IMR-90 (cell line): ENCODE data around the gene CUL1. TPM values are rescaled to one million over a fixed set of nuclear protein-coding genes. Genes with fewer than 3 reads are reported as not detected.

Experiments
- ATAC-seq: fragments of 200-7000 bp; cut with Tn5 transposase; 2 replicates; pipeline ENCODE4 v1.9.1; 2020; ENCODE audit warnings: low read depth, mild to moderate bottlenecking, moderate library complexity
- BruUV-seq: library from RNA; stranded (reverse); fragments of 400-500 nt; replicated peaks from 2 replicates; lab custom pipeline; 2021; lab: Mats Ljungman, UMichigan
- CTCF ChIA-PET: fragments of 300-600 bp; formaldehyde crosslinking; extraction: SDS; loops from one replicate; lab custom pipeline; 2021; ENCODE audit warnings: antibody characterized with exemption; lab: Yijun Ruan, JAX
- POLR2A ChIA-PET: fragments of 300-600 bp; sonication (Branson Sonifier 250); formaldehyde crosslinking; loops from one replicate; lab custom pipeline; 2022; ENCODE audit warnings: antibody characterized with exemption; ENCODE audit not compliant: unreplicated experiment; lab: Charles Lee
- DNase-seq: peaks from one replicate; pipeline ENCODE4 v3.0.0; 2013
- H2AFZ ChIP-seq: replicated peaks from 2 replicates; pipeline ENCODE3; 2013; ENCODE audit warnings: low read length, mild to moderate bottlenecking; ENCODE audit not compliant: poor library complexity
- H2AK5ac ChIP-seq: 2 replicates; pipeline ENCODE4 v1.6.1; 2013; ENCODE audit warnings: low read depth, low read length, inconsistent platforms
- H2AK9ac ChIP-seq: replicated peaks from 2 replicates; pipeline ENCODE3; 2013; ENCODE audit warnings: mild to moderate bottlenecking, low read depth, low read length, moderate library complexity; ENCODE audit not compliant: poor library complexity
- H2BK120ac ChIP-seq: 2 replicates; pipeline ENCODE4 v1.6.1; 2013; ENCODE audit warnings: low read depth, low read length, inconsistent platforms
- H2BK15ac ChIP-seq: 3 replicates; pipeline ENCODE4 v1.6.1; 2013; ENCODE audit warnings: low read depth, low read length, inconsistent platforms
- H2BK20ac ChIP-seq: 2 replicates; pipeline ENCODE4 v1.6.1; 2013; ENCODE audit warnings: low read depth, mild to moderate bottlenecking, inconsistent platforms, low read length, moderate library complexity
- H2BK5ac ChIP-seq: 2 replicates; pipeline ENCODE4 v1.6.1; 2013; ENCODE audit warnings: mild to moderate bottlenecking, low read depth, low read length, inconsistent platforms; ENCODE audit not compliant: poor library complexity, severe bottlenecking
- H3K14ac ChIP-seq: replicated peaks from 2 replicates; pipeline ENCODE4 v1.6.1; 2013; ENCODE audit warnings: low read depth, low read length, inconsistent platforms
- H3K18ac ChIP-seq: 2 replicates; pipeline ENCODE4 v1.6.1; 2013; ENCODE audit warnings: low read depth, low read length, control low read depth
- H3K23ac ChIP-seq: 2 replicates; pipeline ENCODE4 v1.6.1; 2013; ENCODE audit warnings: low read depth, low read length, inconsistent platforms
- H3K27ac ChIP-seq: 2 replicates; pipeline ENCODE4 v1.5.1; 2013; ENCODE audit warnings: mild to moderate bottlenecking, control low read depth, low read length; ENCODE audit not compliant: insufficient read depth
- H3K27me3 ChIP-seq: 2 replicates; pipeline ENCODE4 v1.6.1; 2013; ENCODE audit warnings: low read length; ENCODE audit not compliant: control insufficient read depth, insufficient read depth
- H3K36me3 ChIP-seq: 2 replicates; pipeline ENCODE4 v1.6.1; 2013; ENCODE audit warnings: low read length, mixed read lengths; ENCODE audit not compliant: control insufficient read depth, insufficient read depth
- H3K4ac ChIP-seq: 2 replicates; pipeline ENCODE4 v1.6.1; 2013; ENCODE audit warnings: low read depth, low read length, inconsistent platforms
- H3K4me1 ChIP-seq: 2 replicates; pipeline ENCODE4 v1.6.1; 2013; ENCODE audit warnings: low read length, mixed read lengths; ENCODE audit not compliant: control insufficient read depth, insufficient read depth
- H3K4me2 ChIP-seq: 2 replicates; pipeline ENCODE4 v1.6.1; 2013; ENCODE audit warnings: low read depth, mild to moderate bottlenecking, control low read depth, low read length, moderate library complexity
- H3K4me3 ChIP-seq: 2 replicates; pipeline ENCODE4 v1.5.1; 2013; ENCODE audit warnings: low read depth, mild to moderate bottlenecking, control low read depth, low read length, moderate library complexity; ENCODE audit not compliant: insufficient read depth
- H3K56ac ChIP-seq: 2 replicates; pipeline ENCODE4 v1.6.1; 2013; ENCODE audit warnings: low read length, inconsistent platforms; ENCODE audit not compliant: insufficient read depth; ENCODE audit errors: extremely low read depth
- H3K79me1 ChIP-seq, 2 experiments: 2 replicates each; pipeline ENCODE4 v1.6.1; 2013; ENCODE audit warnings: low read length in 2 of 2, inconsistent platforms in 1 of 2, low read depth in 1 of 2
- H3K9ac ChIP-seq: 2 replicates; pipeline ENCODE4 v1.6.1; 2013; ENCODE audit warnings: low read depth, low read length, control low read depth
- H3K9me1 ChIP-seq: 2 replicates; pipeline ENCODE4 v1.6.1; 2013; ENCODE audit warnings: low read length, inconsistent platforms; ENCODE audit not compliant: insufficient read depth
- H3K9me3 ChIP-seq: 2 replicates; pipeline ENCODE4 v1.6.1; 2013; ENCODE audit warnings: low read length; ENCODE audit not compliant: control insufficient read depth, insufficient read depth
- H4K20me1 ChIP-seq: 2 replicates; pipeline ENCODE4 v1.6.1; 2013; ENCODE audit warnings: low read length, inconsistent platforms; ENCODE audit not compliant: insufficient read depth
- H4K5ac ChIP-seq: 2 replicates; pipeline ENCODE4 v1.6.1; 2013; ENCODE audit warnings: mild to moderate bottlenecking, low read depth, low read length, control low read depth
- H4K8ac ChIP-seq, 2 experiments: 2 replicates each; pipeline ENCODE4 v1.6.1; 2013; ENCODE audit warnings: low read depth in 2 of 2, low read length in 2 of 2, control low read depth in 1 of 2, inconsistent platforms in 1 of 2
- H4K91ac ChIP-seq: 2 replicates; pipeline ENCODE4 v1.6.1; 2013; ENCODE audit warnings: low read depth, low read length, inconsistent platforms; ENCODE audit not compliant: insufficient read depth
- CEBPB ChIP-seq: IDR thresholded peaks from 2 replicates; pipeline ENCODE4 v1.6.1; 2012; ENCODE audit warnings: low read depth, low read length, improper control_type of control experiment
- FOS ChIP-seq: fragments of 150-350 bp; IDR thresholded peaks from 2 replicates; pipeline ENCODE4 v1.6.1; 2016; ENCODE audit warnings: low read depth, low read length
- WGBS, 2 experiments: methylation state at CpG; one replicate each; pipeline versions ENCODE4 v1.1.5 to v1.1.7; 2013; ENCODE audit warnings: missing lambda C conversion rate in 2 of 2; ENCODE audit not compliant: insufficient read length in 1 of 2; ENCODE audit errors: extremely low coverage in 2 of 2; 5-methylcytosine and 5-hydroxymethylcytosine counted together
- dilution Hi-C: fragments of 300-500 bp; cut with HindIII; formaldehyde crosslinking; loops from one replicate; pipeline ENCODE4 v1.14.3; 2018; ENCODE audit warnings: low sequenced_read_pairs; ENCODE audit not compliant: unreplicated experiment
- in situ Hi-C: fragments of 300-500 bp; cut with MboI; formaldehyde crosslinking; loops from 3 replicates; pipeline ENCODE4 v1.14.3; 2019; ENCODE audit warnings: low sequenced_read_pairs, inconsistent platforms, mixed read lengths
- intact Hi-C: fragments of 100-400 bp; cut with micrococcal nuclease; formaldehyde crosslinking; loops from 2 replicates; pipeline ENCODE4 v1.10.0; 2022
- polyA plus RNA-seq, 3 experiments: library from polyadenylated mRNA; depleted of rRNA; stranded (reverse); fragments of >200 nt; gene quantifications; 2 replicates each; pipeline ENCODE4 v1.2.3, GENCODE V29; 2012; ENCODE audit warnings: low replicate concordance in 1 of 3
- total RNA-seq: library from RNA; depleted of rRNA; stranded (reverse); fragments of >200 nt; gene quantifications from 2 replicates; pipeline ENCODE4 v1.2.3, GENCODE V29; 2012

CUL1 gene
- total and polyA plus RNA-seq, 2 of the 4 experiments (the other 2 are of a cell fraction) = 44.0 to 46.2 TPM

DNA sequence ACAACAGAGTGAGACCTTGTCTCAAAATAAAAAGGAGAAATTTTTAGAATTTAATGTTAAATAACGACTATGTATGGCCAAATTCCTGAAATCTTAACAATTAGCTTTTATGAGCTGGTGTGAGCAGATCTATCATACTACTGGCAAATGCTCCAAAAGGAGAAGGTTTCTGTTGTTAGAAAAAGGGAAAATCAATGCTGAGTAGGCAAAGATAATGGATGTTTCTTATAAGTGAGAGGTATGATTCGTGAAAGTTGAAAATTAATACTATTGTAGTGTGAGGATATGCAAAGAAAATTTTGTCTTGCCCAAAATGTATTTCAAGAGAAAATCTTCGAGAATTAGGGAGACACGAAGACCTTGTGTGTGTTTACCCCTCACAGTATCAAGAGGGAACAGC lies 40.8 kb upstream of the CUL1 start:
- no peak overlapping the region for H2BK20ac ChIP-seq
- TF ChIP-seq FOS (no peak), CEBPB (no peak)
- no peak overlapping the region for H4K5ac ChIP-seq
- H3K4me3 ChIP-seq = no peak overlapping the region
- H3K9ac ChIP-seq = no peak overlapping the region
- no peaks in the 10 kb centered on the region for H3K9me3 ChIP-seq
- H3K14ac ChIP-seq = no peak overlapping the region
- ATAC-seq = no peak
- H3K9me1 ChIP-seq = no peaks in the 10 kb centered on the region
- H4K20me1 ChIP-seq = no peaks in the 10 kb centered on the region; the same call in 1 of the 2 replicates
- no peak overlapping the region for H3K56ac ChIP-seq
- no CpG with 5 or more reads among the region's 4 CpGs for WGBS, 2 experiments
- H3K27me3 ChIP-seq = no peaks in the 10 kb centered on the region
- intact Hi-C loops = no loop called here
- no peak overlapping the region for H3K4ac ChIP-seq
- no peak overlapping the region for H2AK5ac ChIP-seq
- in situ Hi-C loops = no loop called here
- no peak overlapping the region for H2BK5ac ChIP-seq
- no peak overlapping the region for H3K23ac ChIP-seq
- no peak overlapping the region for H2AK9ac ChIP-seq
- H4K8ac ChIP-seq = no peak overlapping the region
- H4K91ac ChIP-seq = no peak overlapping the region
- dilution Hi-C loops = no loop called here
- no peak overlapping the region for H2BK15ac ChIP-seq
- H2AFZ ChIP-seq = no peak overlapping the region
- no peak overlapping the region for H3K18ac ChIP-seq
- no TSS peak for BruUV-seq
- ChIA-PET CTCF (no interaction called here), POLR2A (no interaction called here)
- no peak overlapping the region for H2BK120ac ChIP-seq
- DNase-seq = no peak
- no peaks in the 10 kb centered on the region for H3K36me3 ChIP-seq
- no peaks in the 10 kb centered on the region for H3K4me1 ChIP-seq
- H3K27ac ChIP-seq = no peak overlapping the region
- no peaks in the 10 kb centered on the region for H3K79me1 ChIP-seq
- no peak overlapping the region for H3K4me2 ChIP-seq
